Measurements from ENCODE around the gene CDK16.

CDK16 gene

GRCh38 chrX:47228550-47229270, 10.2 kb downstream of the CDK16 start:
- no peak for DNase-seq

- no peak for DNase-seq
Observed at GRCh38 chrX:47229427-47229826, 10.9 kb downstream of the CDK16 start.

GRCh38 chrX:47230136-47230868, 11.8 kb downstream of the CDK16 start:
- no peak for DNase-seq

- DNase-seq, result no peak
Observed at GRCh38 chrX:47231167-47231566, 12.7 kb downstream of the CDK16 start.

GRCh38 chrX:47232197-47232802, 13.8 kb downstream of the CDK16 start:
- no peak for DNase-seq

GRCh38 chrX:47232803-47233332, 14.4 kb downstream of the CDK16 start, which contains the start of gene USP11:
Gene USP11 (plus strand): TSS chrX:47233009. CDS start chrX:47233044, 35 bp downstream.
- no peak for DNase-seq

- DNase-seq, result peak; percentile 63
Observed at GRCh38 chrX:47233333-47234113, 15.0 kb downstream of the CDK16 start.

GRCh38 chrX:47234583-47234982, 16.1 kb downstream of the CDK16 start:
- DNase-seq, result no peak

- no peak for DNase-seq
Observed at GRCh38 chrX:47235691-47236103, 17.2 kb downstream of the CDK16 start.

GRCh38 chrX:47239199-47239598, 20.7 kb downstream of the CDK16 start:
- no peak for DNase-seq

- no peak for DNase-seq
Observed at GRCh38 chrX:47239898-47240545, 21.5 kb downstream of the CDK16 start.

- DNase-seq, result no peak
Observed at GRCh38 chrX:47240619-47241018, 22.1 kb downstream of the CDK16 start.

GRCh38 chrX:47241201-47242011, 22.9 kb downstream of the CDK16 start:
- DNase-seq, result no peak

GRCh38 chrX:47242321-47242720, 23.8 kb downstream of the CDK16 start:
- no peak for DNase-seq

GRCh38 chrX:47243351-47243750, 24.9 kb downstream of the CDK16 start:
- no peak for DNase-seq

GRCh38 chrX:47244676-47245075, 26.2 kb downstream of the CDK16 start:
- DNase-seq, result no peak

- DNase-seq, result no peak
Observed at GRCh38 chrX:47245156-47245555, 26.7 kb downstream of the CDK16 start.

GRCh38 chrX:47247206-47247998, 28.9 kb downstream of the CDK16 start:
- no peak for DNase-seq

- DNase-seq, result no peak
Observed at GRCh38 chrX:47247999-47248320, 29.5 kb downstream of the CDK16 start.

- DNase-seq, result no peak
Observed at GRCh38 chrX:47248576-47248975, 30.1 kb downstream of the CDK16 start.

GRCh38 chrX:47250017-47250347, 31.5 kb downstream of the CDK16 start:
- no peak for DNase-seq
